Mammary microvascular endothelial cell (primary cell): ENCODE measurements around the gene RAD17. TPM values are rescaled to one million over a fixed set of nuclear protein-coding genes. Genes with fewer than 3 reads are reported as not detected.

Source experiments
- total RNA-seq: library from RNA; depleted of rRNA; stranded (reverse); fragments of >200 nt; gene quantifications from 2 replicates; pipeline ENCODE4 v1.2.3, GENCODE V29; 2015

Gene RAD17, protein sequence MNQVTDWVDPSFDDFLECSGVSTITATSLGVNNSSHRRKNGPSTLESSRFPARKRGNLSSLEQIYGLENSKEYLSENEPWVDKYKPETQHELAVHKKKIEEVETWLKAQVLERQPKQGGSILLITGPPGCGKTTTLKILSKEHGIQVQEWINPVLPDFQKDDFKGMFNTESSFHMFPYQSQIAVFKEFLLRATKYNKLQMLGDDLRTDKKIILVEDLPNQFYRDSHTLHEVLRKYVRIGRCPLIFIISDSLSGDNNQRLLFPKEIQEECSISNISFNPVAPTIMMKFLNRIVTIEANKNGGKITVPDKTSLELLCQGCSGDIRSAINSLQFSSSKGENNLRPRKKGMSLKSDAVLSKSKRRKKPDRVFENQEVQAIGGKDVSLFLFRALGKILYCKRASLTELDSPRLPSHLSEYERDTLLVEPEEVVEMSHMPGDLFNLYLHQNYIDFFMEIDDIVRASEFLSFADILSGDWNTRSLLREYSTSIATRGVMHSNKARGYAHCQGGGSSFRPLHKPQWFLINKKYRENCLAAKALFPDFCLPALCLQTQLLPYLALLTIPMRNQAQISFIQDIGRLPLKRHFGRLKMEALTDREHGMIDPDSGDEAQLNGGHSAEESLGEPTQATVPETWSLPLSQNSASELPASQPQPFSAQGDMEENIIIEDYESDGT
- 11.9 TPM in 2 replicates for total RNA-seq

GRCh38 chr5:69369340-69370121, at the start of gene RAD17, which contains the start of the genes AK6 and TAF9:
Gene RAD17, plus strand, starts transcription at chr5:69369818. Its CDS starts 2,391 bp downstream, at chr5:69372209.
Gene AK6, minus strand, starts transcription at chr5:69369520. Its CDS starts 30 bp downstream, at chr5:69369490.
Gene TAF9, minus strand, starts transcription at chr5:69369520. Its CDS starts 3,783 bp downstream, at chr5:69365737.

GRCh38 chr5:69414885-69415583, 45.4 kb downstream of the RAD17 start, which contains the start of gene MARVELD2:
Gene MARVELD2, plus strand, starts transcription at chr5:69415116. Its CDS starts 4,270 bp downstream, at chr5:69419386.

Other genes starting within 250 kb of the RAD17 start
- gene CCNB1, start 202.7 kb upstream of the RAD17 start, total RNA-seq, result 192 and 237 TPM in 2 replicates
- gene CENPH, start 180.2 kb upstream of the RAD17 start, total RNA-seq, result 22.0 and 24.7 TPM in 2 replicates
- gene CDK7, start 134.9 kb upstream of the RAD17 start, total RNA-seq, result 48.6 and 49.0 TPM in 2 replicates
- 2.8 and 3.9 TPM in 2 replicates for gene CCDC125, start 37.0 kb upstream of the RAD17 start, total RNA-seq
- gene AK6, start 298 bp upstream of the RAD17 start, total RNA-seq, result 23.1 and 24.6 TPM in 2 replicates
- 63.5 and 85.8 TPM in 2 replicates for gene TAF9, start 298 bp upstream of the RAD17 start, total RNA-seq
- gene MARVELD2, start 45.3 kb downstream of the RAD17 start, total RNA-seq, result 1.6 and 2.3 TPM in 2 replicates
- gene OCLN, start 123.0 kb downstream of the RAD17 start, total RNA-seq, result 0.53 and 3.3 TPM in 2 replicates
- 20.6 TPM in 2 replicates for gene GTF2H2C, start 190.4 kb downstream of the RAD17 start, total RNA-seq